Measurements from ENCODE around the gene TKT.

GRCh38 chr3:53218131-53218530, 37.7 kb downstream of the TKT start:
- TF ChIP-seq, protein P1, sequence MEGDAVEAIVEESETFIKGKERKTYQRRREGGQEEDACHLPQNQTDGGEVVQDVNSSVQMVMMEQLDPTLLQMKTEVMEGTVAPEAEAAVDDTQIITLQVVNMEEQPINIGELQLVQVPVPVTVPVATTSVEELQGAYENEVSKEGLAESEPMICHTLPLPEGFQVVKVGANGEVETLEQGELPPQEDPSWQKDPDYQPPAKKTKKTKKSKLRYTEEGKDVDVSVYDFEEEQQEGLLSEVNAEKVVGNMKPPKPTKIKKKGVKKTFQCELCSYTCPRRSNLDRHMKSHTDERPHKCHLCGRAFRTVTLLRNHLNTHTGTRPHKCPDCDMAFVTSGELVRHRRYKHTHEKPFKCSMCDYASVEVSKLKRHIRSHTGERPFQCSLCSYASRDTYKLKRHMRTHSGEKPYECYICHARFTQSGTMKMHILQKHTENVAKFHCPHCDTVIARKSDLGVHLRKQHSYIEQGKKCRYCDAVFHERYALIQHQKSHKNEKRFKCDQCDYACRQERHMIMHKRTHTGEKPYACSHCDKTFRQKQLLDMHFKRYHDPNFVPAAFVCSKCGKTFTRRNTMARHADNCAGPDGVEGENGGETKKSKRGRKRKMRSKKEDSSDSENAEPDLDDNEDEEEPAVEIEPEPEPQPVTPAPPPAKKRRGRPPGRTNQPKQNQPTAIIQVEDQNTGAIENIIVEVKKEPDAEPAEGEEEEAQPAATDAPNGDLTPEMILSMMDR (IDR thresholded peaks at IDR 0.05; ENCODE audit: low read depth, low read length, missing input control) = no peak
- TF ChIP-seq, protein P2, sequence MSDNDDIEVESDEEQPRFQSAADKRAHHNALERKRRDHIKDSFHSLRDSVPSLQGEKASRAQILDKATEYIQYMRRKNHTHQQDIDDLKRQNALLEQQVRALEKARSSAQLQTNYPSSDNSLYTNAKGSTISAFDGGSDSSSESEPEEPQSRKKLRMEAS (IDR thresholded peaks at IDR 0.05) = no peak
- no peak for TF ChIP-seq JUND (IDR thresholded peaks at IDR 0.05)
- TF ChIP-seq NR2F2 (IDR thresholded peaks at IDR 0.05) = no peak
- no peak for TF ChIP-seq ZBTB33 (IDR thresholded peaks at IDR 0.05)
- TF ChIP-seq, protein P3, sequence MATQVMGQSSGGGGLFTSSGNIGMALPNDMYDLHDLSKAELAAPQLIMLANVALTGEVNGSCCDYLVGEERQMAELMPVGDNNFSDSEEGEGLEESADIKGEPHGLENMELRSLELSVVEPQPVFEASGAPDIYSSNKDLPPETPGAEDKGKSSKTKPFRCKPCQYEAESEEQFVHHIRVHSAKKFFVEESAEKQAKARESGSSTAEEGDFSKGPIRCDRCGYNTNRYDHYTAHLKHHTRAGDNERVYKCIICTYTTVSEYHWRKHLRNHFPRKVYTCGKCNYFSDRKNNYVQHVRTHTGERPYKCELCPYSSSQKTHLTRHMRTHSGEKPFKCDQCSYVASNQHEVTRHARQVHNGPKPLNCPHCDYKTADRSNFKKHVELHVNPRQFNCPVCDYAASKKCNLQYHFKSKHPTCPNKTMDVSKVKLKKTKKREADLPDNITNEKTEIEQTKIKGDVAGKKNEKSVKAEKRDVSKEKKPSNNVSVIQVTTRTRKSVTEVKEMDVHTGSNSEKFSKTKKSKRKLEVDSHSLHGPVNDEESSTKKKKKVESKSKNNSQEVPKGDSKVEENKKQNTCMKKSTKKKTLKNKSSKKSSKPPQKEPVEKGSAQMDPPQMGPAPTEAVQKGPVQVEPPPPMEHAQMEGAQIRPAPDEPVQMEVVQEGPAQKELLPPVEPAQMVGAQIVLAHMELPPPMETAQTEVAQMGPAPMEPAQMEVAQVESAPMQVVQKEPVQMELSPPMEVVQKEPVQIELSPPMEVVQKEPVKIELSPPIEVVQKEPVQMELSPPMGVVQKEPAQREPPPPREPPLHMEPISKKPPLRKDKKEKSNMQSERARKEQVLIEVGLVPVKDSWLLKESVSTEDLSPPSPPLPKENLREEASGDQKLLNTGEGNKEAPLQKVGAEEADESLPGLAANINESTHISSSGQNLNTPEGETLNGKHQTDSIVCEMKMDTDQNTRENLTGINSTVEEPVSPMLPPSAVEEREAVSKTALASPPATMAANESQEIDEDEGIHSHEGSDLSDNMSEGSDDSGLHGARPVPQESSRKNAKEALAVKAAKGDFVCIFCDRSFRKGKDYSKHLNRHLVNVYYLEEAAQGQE (IDR thresholded peaks at IDR 0.05) = no peak
- TF ChIP-seq SP1 (IDR thresholded peaks at IDR 0.05) = no peak
- TF ChIP-seq YY1 (IDR thresholded peaks at IDR 0.05) = no peak
- TF ChIP-seq TAF1 (conservative IDR thresholded peaks at IDR 0.05) = no peak
- TF ChIP-seq FOXA1 (IDR thresholded peaks at IDR 0.05) = no peak
- no peak for TF ChIP-seq FOXA2 (IDR thresholded peaks at IDR 0.05)

Data from liver (tissue), 3 donors.